HG03103 (cell line): ENCODE results near the gene MRPL55.

Experiments used
- ATAC-seq: cut with Tn5 transposase; IDR thresholded peaks from one replicate; pipeline ENCODE4 v1.9.1; 2021; ENCODE audit warnings: low read depth; ENCODE audit not compliant: unreplicated experiment

Gene MRPL55

DNA sequence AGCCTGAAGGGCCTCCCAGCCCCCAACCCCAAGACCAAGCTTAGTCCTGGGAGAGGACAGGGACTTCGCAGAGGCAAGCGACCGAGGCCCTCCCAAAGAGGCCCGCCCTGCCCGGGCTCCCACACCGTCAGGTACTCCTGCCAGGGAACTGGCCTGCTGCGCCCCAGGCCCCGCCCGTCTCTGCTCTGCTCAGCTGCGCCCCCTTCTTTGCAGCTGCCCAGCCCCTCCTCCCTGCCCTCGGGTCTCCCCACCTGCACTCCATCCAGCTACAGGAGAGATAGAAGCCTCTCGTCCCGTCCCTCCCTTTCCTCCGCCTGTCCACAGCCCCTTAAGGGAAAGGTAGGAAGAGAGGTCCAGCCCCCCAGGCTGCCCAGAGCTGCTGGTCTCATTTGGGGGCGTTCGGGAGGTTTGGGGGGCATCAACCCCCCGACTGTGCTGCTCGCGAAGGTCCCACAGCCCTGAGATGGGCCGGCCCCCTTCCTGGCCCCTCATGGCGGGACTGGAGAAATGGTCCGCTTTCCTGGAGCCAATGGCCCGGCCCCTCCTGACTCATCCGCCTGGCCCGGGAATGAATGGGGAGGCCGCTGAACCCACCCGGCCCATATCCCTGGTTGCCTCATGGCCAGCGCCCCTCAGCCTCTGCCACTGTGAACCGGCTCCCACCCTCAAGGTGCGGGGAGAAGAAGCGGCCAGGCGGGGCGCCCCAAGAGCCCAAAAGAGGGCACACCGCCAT is 48.5 kb downstream of the MRPL55 start:
- no peak for ATAC-seq

GRCh38 chr1:228059634-228060457 is 49.3 kb downstream of the MRPL55 start:
- ATAC-seq: no peak

DNA sequence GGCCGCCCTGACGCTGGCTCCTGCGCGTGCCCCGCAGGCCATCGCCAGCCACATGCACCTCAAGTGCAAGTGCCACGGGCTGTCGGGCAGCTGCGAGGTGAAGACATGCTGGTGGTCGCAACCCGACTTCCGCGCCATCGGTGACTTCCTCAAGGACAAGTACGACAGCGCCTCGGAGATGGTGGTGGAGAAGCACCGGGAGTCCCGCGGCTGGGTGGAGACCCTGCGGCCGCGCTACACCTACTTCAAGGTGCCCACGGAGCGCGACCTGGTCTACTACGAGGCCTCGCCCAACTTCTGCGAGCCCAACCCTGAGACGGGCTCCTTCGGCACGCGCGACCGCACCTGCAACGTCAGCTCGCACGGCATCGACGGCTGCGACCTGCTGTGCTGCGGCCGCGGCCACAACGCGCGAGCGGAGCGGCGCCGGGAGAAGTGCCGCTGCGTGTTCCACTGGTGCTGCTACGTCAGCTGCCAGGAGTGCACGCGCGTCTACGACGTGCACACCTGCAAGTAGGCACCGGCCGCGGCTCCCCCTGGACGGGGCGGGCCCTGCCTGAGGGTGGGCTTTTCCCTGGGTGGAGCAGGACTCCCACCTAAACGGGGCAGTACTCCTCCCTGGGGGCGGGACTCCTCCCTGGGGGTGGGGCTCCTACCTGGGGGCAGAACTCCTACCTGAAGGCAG is 50.0 kb downstream of the MRPL55 start:
- ATAC-seq: no peak

DNA sequence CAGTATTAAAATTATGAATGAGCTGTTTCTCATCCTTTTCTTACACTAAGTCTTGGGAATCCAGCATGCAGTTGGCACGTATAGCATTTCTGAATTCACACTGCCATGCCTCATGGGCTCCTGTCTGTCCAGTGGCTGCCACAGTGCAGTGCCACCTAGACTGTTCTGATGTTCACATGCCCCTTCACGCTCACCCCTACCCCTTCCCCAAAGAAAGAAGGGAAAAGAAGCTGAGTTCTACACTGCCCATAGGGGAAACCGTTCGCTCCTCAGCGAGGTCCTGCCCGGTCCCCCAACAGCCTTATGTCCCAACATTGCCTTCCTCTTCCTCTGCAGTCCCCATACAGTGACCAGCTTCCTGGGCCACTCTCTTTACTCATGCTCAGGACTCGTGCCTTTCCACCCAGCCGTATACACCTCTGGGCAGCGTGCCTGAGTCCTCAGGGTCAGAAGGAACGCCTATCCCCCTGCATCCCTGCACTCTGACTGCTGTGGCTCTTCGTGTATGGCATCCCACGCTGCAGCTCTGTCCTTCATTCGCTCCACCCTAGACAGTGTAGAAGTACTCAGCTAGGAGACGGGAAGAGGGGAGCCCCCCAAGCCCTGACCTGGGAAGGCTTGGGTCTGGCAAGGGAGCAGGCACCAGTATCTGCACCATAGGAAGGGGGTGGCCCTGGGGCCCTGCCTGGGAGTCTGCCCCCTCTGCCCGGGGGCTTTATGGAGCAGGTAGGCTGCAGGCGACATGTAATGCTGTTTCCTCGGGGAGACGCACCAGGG is 50.7 kb downstream of the MRPL55 start:
- no peak for ATAC-seq
